ENCODE data around the gene PHACTR1.
"Not testable (repeated sequence)": the region's sequence is repeated elsewhere in the genome, so short reads cannot be mapped to it uniquely, and the experiment has no call there.

The PHACTR1 gene

GRCh38 chr6:13314806-13315205, 598.2 kb downstream of the PHACTR1 start:
- no peaks in the 10 kb centered on the region for H3K27me3 ChIP-seq (ENCODE audit: control insufficient read depth in 1 of 2, insufficient read depth in 2 of 2, low read length in 2 of 2)
- H3K9me3 ChIP-seq (ENCODE audit: low read length) = no peaks in the 10 kb centered on the region
- H3K4me3 ChIP-seq (ENCODE audit: low read depth in 1 of 2, low read length in 2 of 2) = no peak overlapping the region
- peaks cover 33% of the 10 kb centered on the region for H3K36me3 ChIP-seq (ENCODE audit: insufficient read depth, low read length)
- no peak overlapping the region for H3K9ac ChIP-seq (ENCODE audit: low read length)
- no peaks in the 10 kb centered on the region for H3K4me1 ChIP-seq (ENCODE audit: insufficient read depth, low read length)
- H3K27ac ChIP-seq (ENCODE audit: low read depth, low read length) = no peak overlapping the region

GRCh38 chr6:13315896-13316295, 599.3 kb downstream of the PHACTR1 start:
- H3K36me3 ChIP-seq (ENCODE audit: insufficient read depth, low read length) = peaks cover 42% of the 10 kb centered on the region
- no peak overlapping the region for H3K4me3 ChIP-seq (ENCODE audit: low read depth in 1 of 2, low read length in 2 of 2)
- no peak overlapping the region for H3K9ac ChIP-seq (ENCODE audit: low read length)
- no peaks in the 10 kb centered on the region for H3K27me3 ChIP-seq (ENCODE audit: control insufficient read depth in 1 of 2, insufficient read depth in 2 of 2, low read length in 2 of 2)
- no peaks in the 10 kb centered on the region for H3K4me1 ChIP-seq (ENCODE audit: insufficient read depth, low read length)
- H3K9me3 ChIP-seq (ENCODE audit: low read length) = no peaks in the 10 kb centered on the region
- H3K27ac ChIP-seq (ENCODE audit: low read depth, low read length) = no peak overlapping the region

GRCh38 chr6:13318821-13319220, 602.3 kb downstream of the PHACTR1 start:
- no peaks in the 10 kb centered on the region for H3K27me3 ChIP-seq (ENCODE audit: control insufficient read depth in 1 of 2, insufficient read depth in 2 of 2, low read length in 2 of 2)
- H3K4me3 ChIP-seq (ENCODE audit: low read depth in 1 of 2, low read length in 2 of 2) = no peak overlapping the region
- no peaks in the 10 kb centered on the region for H3K4me1 ChIP-seq (ENCODE audit: insufficient read depth, low read length)
- peaks cover 49% of the 10 kb centered on the region for H3K36me3 ChIP-seq (ENCODE audit: insufficient read depth, low read length)
- H3K9me3 ChIP-seq (ENCODE audit: low read length) = no peaks in the 10 kb centered on the region
- no peak overlapping the region for H3K27ac ChIP-seq (ENCODE audit: low read depth, low read length)
- no peak overlapping the region for H3K9ac ChIP-seq (ENCODE audit: low read length)

GRCh38 chr6:13319891-13320564, 603.5 kb downstream of the PHACTR1 start:
- H3K4me1 ChIP-seq (ENCODE audit: insufficient read depth, low read length) = no peaks in the 10 kb centered on the region
- H3K9me3 ChIP-seq (ENCODE audit: low read length) = no peaks in the 10 kb centered on the region
- H3K4me3 ChIP-seq (ENCODE audit: low read depth in 1 of 2, low read length in 2 of 2) = no peak overlapping the region
- no peak overlapping the region for H3K27ac ChIP-seq (ENCODE audit: low read depth, low read length)
- no peak overlapping the region for H3K9ac ChIP-seq (ENCODE audit: low read length)
- H3K27me3 ChIP-seq (ENCODE audit: control insufficient read depth in 1 of 2, insufficient read depth in 2 of 2, low read length in 2 of 2) = no peaks in the 10 kb centered on the region
- peaks cover 49% of the 10 kb centered on the region for H3K36me3 ChIP-seq (ENCODE audit: insufficient read depth, low read length)

GRCh38 chr6:13326031-13326586, 609.5 kb downstream of the PHACTR1 start:
- H3K27ac ChIP-seq (ENCODE audit: low read depth, low read length); H3K9ac ChIP-seq (ENCODE audit: low read length); H3K4me3 ChIP-seq (ENCODE audit: low read depth in 1 of 2, low read length in 2 of 2); H3K27me3 ChIP-seq (ENCODE audit: control insufficient read depth in 1 of 2, insufficient read depth in 2 of 2, low read length in 2 of 2); H3K9me3 ChIP-seq (ENCODE audit: low read length): not testable (repeated sequence)
- H3K36me3 ChIP-seq (ENCODE audit: insufficient read depth, low read length) = peaks cover 13% of the 10 kb centered on the region
- peaks cover 16% of the 10 kb centered on the region for H3K4me1 ChIP-seq (ENCODE audit: insufficient read depth, low read length)

- H3K36me3 ChIP-seq (ENCODE audit: insufficient read depth, low read length) = peaks cover 9% of the 10 kb centered on the region
- H3K9ac ChIP-seq (ENCODE audit: low read length) = peak overlapping the region; percentile 47
- no peaks in the 10 kb centered on the region for H3K27me3 ChIP-seq (ENCODE audit: control insufficient read depth in 1 of 2, insufficient read depth in 2 of 2, low read length in 2 of 2)
- peak overlapping the region; percentile 74 for H3K27ac ChIP-seq (ENCODE audit: low read depth, low read length)
- peaks cover 16% of the 10 kb centered on the region for H3K4me1 ChIP-seq (ENCODE audit: insufficient read depth, low read length)
- peak overlapping the region; percentile 72 to 86 for H3K4me3 ChIP-seq (ENCODE audit: low read depth in 1 of 2, low read length in 2 of 2)
- H3K9me3 ChIP-seq (ENCODE audit: low read length) = no peaks in the 10 kb centered on the region
Observed at GRCh38 chr6:13327691-13328075, 611.1 kb downstream of the PHACTR1 start.

GRCh38 chr6:13328076-13328874, 611.7 kb downstream of the PHACTR1 start, which contains the start of gene TBC1D7:
Gene TBC1D7 (minus strand): TSS chr6:13328537. CDS start chr6:13326898, 1,639 bp downstream.
- Histone ChIP-seq H3K36me3 (ENCODE audit: insufficient read depth, low read length) (peaks cover 9% of the 10 kb centered on the region), H3K9ac (ENCODE audit: low read length) (peak within 1 kb of the TSS; percentile 47), H3K4me3 (ENCODE audit: low read depth in 1 of 2, low read length in 2 of 2) (peak within 1 kb of the TSS; percentile 72 to 86), H3K27ac (ENCODE audit: low read depth, low read length) (peak within 1 kb of the TSS; percentile 74), H3K4me1 (ENCODE audit: insufficient read depth, low read length) (peaks cover 16% of the 10 kb centered on the region), H3K9me3 (ENCODE audit: low read length) (no peaks in the 10 kb centered on the region), H3K27me3 (ENCODE audit: control insufficient read depth in 1 of 2, insufficient read depth in 2 of 2, low read length in 2 of 2) (no peaks in the 10 kb centered on the region)

- H3K36me3 ChIP-seq (ENCODE audit: insufficient read depth, low read length) = peaks cover 3% of the 10 kb centered on the region
- H3K9ac ChIP-seq (ENCODE audit: low read length) = peak overlapping the region; percentile 46
- H3K9me3 ChIP-seq (ENCODE audit: low read length) = no peaks in the 10 kb centered on the region
- no peaks in the 10 kb centered on the region for H3K27me3 ChIP-seq (ENCODE audit: control insufficient read depth in 1 of 2, insufficient read depth in 2 of 2, low read length in 2 of 2)
- peak overlapping the region; percentile 74 for H3K27ac ChIP-seq (ENCODE audit: low read depth, low read length)
- peak overlapping the region; percentile 69 to 86 for H3K4me3 ChIP-seq (ENCODE audit: low read depth in 1 of 2, low read length in 2 of 2)
- peaks cover 16% of the 10 kb centered on the region for H3K4me1 ChIP-seq (ENCODE audit: insufficient read depth, low read length)
Observed at GRCh38 chr6:13328875-13329183, 612.3 kb downstream of the PHACTR1 start.

- H3K4me3 ChIP-seq (ENCODE audit: low read depth in 1 of 2, low read length in 2 of 2) = no peak overlapping the region
- H3K36me3 ChIP-seq (ENCODE audit: insufficient read depth, low read length) = no peaks in the 10 kb centered on the region
- H3K4me1 ChIP-seq (ENCODE audit: insufficient read depth, low read length) = peaks cover 15% of the 10 kb centered on the region
- no peaks in the 10 kb centered on the region for H3K9me3 ChIP-seq (ENCODE audit: low read length)
- H3K27me3 ChIP-seq (ENCODE audit: control insufficient read depth in 1 of 2, insufficient read depth in 2 of 2, low read length in 2 of 2) = no peaks in the 10 kb centered on the region
- H3K9ac ChIP-seq (ENCODE audit: low read length) = no peak overlapping the region
- no peak overlapping the region for H3K27ac ChIP-seq (ENCODE audit: low read depth, low read length)
Observed at GRCh38 chr6:13331516-13332348, 615.2 kb downstream of the PHACTR1 start.

GRCh38 chr6:13332349-13332706, 615.8 kb downstream of the PHACTR1 start:
- no peaks in the 10 kb centered on the region for H3K36me3 ChIP-seq (ENCODE audit: insufficient read depth, low read length)
- no peak overlapping the region for H3K9ac ChIP-seq (ENCODE audit: low read length)
- H3K9me3 ChIP-seq (ENCODE audit: low read length) = no peaks in the 10 kb centered on the region
- H3K27ac ChIP-seq (ENCODE audit: low read depth, low read length) = no peak overlapping the region
- no peaks in the 10 kb centered on the region for H3K27me3 ChIP-seq (ENCODE audit: control insufficient read depth in 1 of 2, insufficient read depth in 2 of 2, low read length in 2 of 2)
- H3K4me3 ChIP-seq (ENCODE audit: low read depth in 1 of 2, low read length in 2 of 2) = no peak overlapping the region
- peaks cover 11% of the 10 kb centered on the region for H3K4me1 ChIP-seq (ENCODE audit: insufficient read depth, low read length)

- Histone ChIP-seq H3K4me1 (ENCODE audit: insufficient read depth, low read length) (no peaks in the 10 kb centered on the region), H3K4me3 (ENCODE audit: low read depth in 1 of 2, low read length in 2 of 2) (no peak overlapping the region), H3K27ac (ENCODE audit: low read depth, low read length) (no peak overlapping the region), H3K27me3 (ENCODE audit: control insufficient read depth in 1 of 2, insufficient read depth in 2 of 2, low read length in 2 of 2) (no peaks in the 10 kb centered on the region), H3K36me3 (ENCODE audit: insufficient read depth, low read length) (no peaks in the 10 kb centered on the region), H3K9ac (ENCODE audit: low read length) (no peak overlapping the region), H3K9me3 (ENCODE audit: low read length) (no peaks in the 10 kb centered on the region)
Observed at GRCh38 chr6:13334953-13335352, 618.4 kb downstream of the PHACTR1 start.

Data from muscle layer of colon (tissue), 2 donors.